Nephron progenitor cell (in vitro differentiated cells): Measurements from ENCODE around the gene GNA14.
"Not testable (repeated sequence)": the region's sequence is repeated elsewhere in the genome, so short reads cannot be mapped to it uniquely, and the experiment has no call there.

Source experiments
- DNase-seq: peaks from one replicate; pipeline ENCODE4 v3.0.0; 2021
- H3K27ac Mint-ChIP-seq: 2 replicates; pipeline ENCODE4 v1.8.0; 2021; ENCODE audit warnings: mild to moderate bottlenecking, moderate library complexity, mixed read lengths
- H3K27me3 Mint-ChIP-seq: 2 replicates; pipeline ENCODE4 v1.8.0; 2021; ENCODE audit warnings: mild to moderate bottlenecking, low read depth, mixed read lengths; ENCODE audit not compliant: poor library complexity
- H3K36me3 Mint-ChIP-seq: 2 replicates; pipeline ENCODE4 v1.8.0; 2021; ENCODE audit warnings: low read depth, mixed read lengths
- H3K4me1 Mint-ChIP-seq: 2 replicates; pipeline ENCODE4 v1.8.0; 2021; ENCODE audit warnings: mixed read lengths
- H3K4me3 Mint-ChIP-seq: 2 replicates; pipeline ENCODE4 v1.8.0; 2021; ENCODE audit warnings: mild to moderate bottlenecking, moderate library complexity, mixed read lengths
- H3K9me3 Mint-ChIP-seq: 2 replicates; pipeline ENCODE4 v1.8.0; 2021; ENCODE audit warnings: mild to moderate bottlenecking, moderate library complexity, mixed read lengths
- CTCF ChIP-seq: fragments of 200-600 bp; sonication (generic); IDR thresholded peaks from 2 replicates; pipeline ENCODE4 v1.5.0; 2021; ENCODE audit warnings: antibody characterized with exemption

Gene GNA14

GRCh38 chr9:77421506-77422265 lies 226.4 kb downstream of the GNA14 start:
- H3K4me1 Mint-ChIP-seq: peaks cover 5% of the 10 kb centered on the region
- no peak for DNase-seq
- no peak overlapping the region for H3K27ac Mint-ChIP-seq
- H3K36me3 Mint-ChIP-seq: peaks cover 5% of the 10 kb centered on the region
- no peak overlapping the region for H3K4me3 Mint-ChIP-seq
- no peaks in the 10 kb centered on the region for H3K27me3 Mint-ChIP-seq
- no peak for TF ChIP-seq CTCF
- H3K9me3 Mint-ChIP-seq: no peaks in the 10 kb centered on the region

- H3K27ac Mint-ChIP-seq: no peak overlapping the region
- H3K4me1 Mint-ChIP-seq: peaks cover 5% of the 10 kb centered on the region
- H3K27me3 Mint-ChIP-seq: no peaks in the 10 kb centered on the region
- no peaks in the 10 kb centered on the region for H3K9me3 Mint-ChIP-seq
- no peak for TF ChIP-seq CTCF
- H3K36me3 Mint-ChIP-seq: peaks cover 5% of the 10 kb centered on the region
- no peak overlapping the region for H3K4me3 Mint-ChIP-seq
- DNase-seq: no peak
Observed at GRCh38 chr9:77420641-77421040, 227.5 kb downstream of the GNA14 start.

GRCh38 chr9:77418226-77418625 lies 229.9 kb downstream of the GNA14 start:
- no peak for TF ChIP-seq CTCF
- H3K27me3 Mint-ChIP-seq: no peaks in the 10 kb centered on the region
- H3K36me3 Mint-ChIP-seq: no peaks in the 10 kb centered on the region
- H3K4me3 Mint-ChIP-seq: no peak overlapping the region
- no peak for DNase-seq
- peaks cover 3% of the 10 kb centered on the region for H3K9me3 Mint-ChIP-seq
- H3K27ac Mint-ChIP-seq: no peak overlapping the region
- H3K4me1 Mint-ChIP-seq: no peaks in the 10 kb centered on the region

GRCh38 chr9:77417566-77417965 lies 230.6 kb downstream of the GNA14 start:
- H3K36me3 Mint-ChIP-seq: no peaks in the 10 kb centered on the region
- no peaks in the 10 kb centered on the region for H3K27me3 Mint-ChIP-seq
- H3K27ac Mint-ChIP-seq: peak overlapping the region; percentile 1
- no peak for TF ChIP-seq CTCF
- no peak for DNase-seq
- H3K4me1 Mint-ChIP-seq: no peaks in the 10 kb centered on the region
- peaks cover 3% of the 10 kb centered on the region for H3K9me3 Mint-ChIP-seq
- H3K4me3 Mint-ChIP-seq: no peak overlapping the region

- peaks cover 52% of the 10 kb centered on the region for H3K36me3 Mint-ChIP-seq
- DNase-seq, H3K4me1 Mint-ChIP-seq, H3K27me3 Mint-ChIP-seq, H3K4me3 Mint-ChIP-seq, H3K27ac Mint-ChIP-seq: not testable (repeated sequence)
- H3K9me3 Mint-ChIP-seq: peaks cover 46% of the 10 kb centered on the region
Observed at GRCh38 chr9:77408521-77408920, 239.6 kb downstream of the GNA14 start.

GRCh38 chr9:77403239-77403638 lies 244.9 kb downstream of the GNA14 start:
- DNase-seq: no peak
- peaks cover 17% of the 10 kb centered on the region for H3K9me3 Mint-ChIP-seq
- H3K4me3 Mint-ChIP-seq: no peak overlapping the region
- TF ChIP-seq CTCF: no peak
- H3K36me3 Mint-ChIP-seq: peaks cover 31% of the 10 kb centered on the region
- no peaks in the 10 kb centered on the region for H3K4me1 Mint-ChIP-seq
- H3K27me3 Mint-ChIP-seq: peaks cover under 1% of the 10 kb centered on the region
- H3K27ac Mint-ChIP-seq: no peak overlapping the region
